Adrenal gland (tissue), 5 donors: ENCODE results near the gene PRDM15.

Experiments
- POLR2A ChIP-seq, 2 donors: fragments of 450-650 bp; IDR thresholded peaks; one replicate each; pipeline ENCODE4 v1.6.1; 2017; ENCODE audit warnings: antibody characterized with exemption in 2 of 2, mild to moderate bottlenecking in 2 of 2, moderate library complexity in 1 of 2
- TF ChIP-seq, protein P1 (sequence below), 6 experiments: fragments of 450-650 bp in 4 of 6; fragments of 200-600 bp in 2 of 6; sonication (generic) in 1 of 6; IDR thresholded peaks; 1 replicate in 5 of 6; 2 replicates in 1 of 6; pipeline versions ENCODE4 v1.5.1 to v1.8.0; 2016 to 2021; ENCODE audit warnings: antibody characterized with exemption in 6 of 6, mild to moderate bottlenecking in 2 of 6, moderate library complexity in 1 of 6
- donor health status: DM: no; HTN: no; CAD: no.

DNA sequence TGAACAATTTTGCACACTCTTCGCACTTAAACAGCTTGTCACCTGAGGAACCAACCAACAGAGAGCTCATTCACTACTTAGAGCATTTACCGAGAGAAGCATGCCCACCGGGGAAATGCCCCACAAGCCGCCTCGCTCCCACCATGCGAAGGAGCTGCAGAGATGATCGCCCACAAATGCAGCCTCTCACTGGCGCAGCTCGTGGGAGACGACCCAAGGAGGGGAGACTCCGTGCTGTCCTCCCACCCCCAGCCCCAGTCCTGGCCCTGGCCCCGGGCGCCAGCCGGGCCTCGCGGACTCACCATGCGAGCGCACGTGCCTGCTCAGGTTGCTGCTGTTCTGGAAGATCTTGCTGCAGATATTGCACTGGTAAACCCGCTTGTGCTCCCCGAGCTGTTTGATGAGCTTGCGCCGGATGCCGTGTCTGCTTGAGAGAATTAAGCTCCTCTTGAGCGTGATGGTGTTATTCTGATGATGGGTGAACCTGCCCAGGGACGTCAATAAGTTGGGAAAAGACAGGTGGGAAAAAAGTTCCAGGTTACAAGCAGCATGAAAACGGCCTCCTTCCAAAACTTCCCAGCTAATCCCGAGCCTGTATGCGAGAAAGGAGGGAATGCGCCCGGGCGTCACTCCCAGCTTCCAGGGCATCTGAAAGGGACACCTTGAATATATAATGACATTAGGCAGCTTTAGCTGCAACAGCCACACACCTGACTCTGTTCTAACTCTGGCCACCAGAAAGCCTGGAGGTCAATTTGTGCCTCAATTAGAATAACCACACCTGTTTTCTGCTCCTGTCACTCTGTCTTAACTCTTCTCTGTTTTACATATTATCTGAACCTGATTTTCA is 42.8 kb downstream of the PRDM15 start:
- TF ChIP-seq, protein P1, sequence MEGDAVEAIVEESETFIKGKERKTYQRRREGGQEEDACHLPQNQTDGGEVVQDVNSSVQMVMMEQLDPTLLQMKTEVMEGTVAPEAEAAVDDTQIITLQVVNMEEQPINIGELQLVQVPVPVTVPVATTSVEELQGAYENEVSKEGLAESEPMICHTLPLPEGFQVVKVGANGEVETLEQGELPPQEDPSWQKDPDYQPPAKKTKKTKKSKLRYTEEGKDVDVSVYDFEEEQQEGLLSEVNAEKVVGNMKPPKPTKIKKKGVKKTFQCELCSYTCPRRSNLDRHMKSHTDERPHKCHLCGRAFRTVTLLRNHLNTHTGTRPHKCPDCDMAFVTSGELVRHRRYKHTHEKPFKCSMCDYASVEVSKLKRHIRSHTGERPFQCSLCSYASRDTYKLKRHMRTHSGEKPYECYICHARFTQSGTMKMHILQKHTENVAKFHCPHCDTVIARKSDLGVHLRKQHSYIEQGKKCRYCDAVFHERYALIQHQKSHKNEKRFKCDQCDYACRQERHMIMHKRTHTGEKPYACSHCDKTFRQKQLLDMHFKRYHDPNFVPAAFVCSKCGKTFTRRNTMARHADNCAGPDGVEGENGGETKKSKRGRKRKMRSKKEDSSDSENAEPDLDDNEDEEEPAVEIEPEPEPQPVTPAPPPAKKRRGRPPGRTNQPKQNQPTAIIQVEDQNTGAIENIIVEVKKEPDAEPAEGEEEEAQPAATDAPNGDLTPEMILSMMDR (IDR thresholded peaks at IDR 0.05): no peak
- TF ChIP-seq POLR2A (IDR thresholded peaks at IDR 0.05): no peak
